Measurements from ENCODE around the gene HIVEP3.

Gene HIVEP3

GRCh38 chr1:41733021-41733420 lies 185.7 kb downstream of the HIVEP3 start:
- DNase-seq (ENCODE audit: low read depth), result no peak

GRCh38 chr1:41731516-41732030 lies 187.1 kb downstream of the HIVEP3 start:
- no peak for DNase-seq (ENCODE audit: low read depth)

GRCh38 chr1:41730806-41731205 lies 187.9 kb downstream of the HIVEP3 start:
- DNase-seq (ENCODE audit: low read depth), result no peak

GRCh38 chr1:41728403-41729202 lies 190.1 kb downstream of the HIVEP3 start:
- DNase-seq (ENCODE audit: low read depth), result no peak

GRCh38 chr1:41727749-41728115 lies 191.0 kb downstream of the HIVEP3 start:
- no peak for DNase-seq (ENCODE audit: low read depth)

GRCh38 chr1:41726899-41727748 lies 191.6 kb downstream of the HIVEP3 start:
- no peak for DNase-seq (ENCODE audit: low read depth)

- no peak for DNase-seq (ENCODE audit: low read depth)
These were observed 192.4 kb downstream of the HIVEP3 start for GRCh38 chr1:41726292-41726691.

GRCh38 chr1:41724926-41725325 lies 193.8 kb downstream of the HIVEP3 start:
- no peak for DNase-seq (ENCODE audit: low read depth)

- no peak for DNase-seq (ENCODE audit: low read depth)
These were observed 194.5 kb downstream of the HIVEP3 start for GRCh38 chr1:41724248-41724647.

GRCh38 chr1:41723786-41724185 lies 194.9 kb downstream of the HIVEP3 start:
- no peak for DNase-seq (ENCODE audit: low read depth)

- DNase-seq (ENCODE audit: low read depth), result no peak
These were observed 196.5 kb downstream of the HIVEP3 start for GRCh38 chr1:41722184-41722583.

- no peak for DNase-seq (ENCODE audit: low read depth)
These were observed 197.8 kb downstream of the HIVEP3 start for GRCh38 chr1:41720861-41721410.

- DNase-seq (ENCODE audit: low read depth), result no peak
These were observed 199.1 kb downstream of the HIVEP3 start for GRCh38 chr1:41719590-41719989.

GRCh38 chr1:41719128-41719527 lies 199.6 kb downstream of the HIVEP3 start:
- no peak for DNase-seq (ENCODE audit: low read depth)

- DNase-seq (ENCODE audit: low read depth), result no peak
These were observed 200.2 kb downstream of the HIVEP3 start for GRCh38 chr1:41718497-41718896.

GRCh38 chr1:41716188-41717130 lies 202.3 kb downstream of the HIVEP3 start:
- no peak for DNase-seq (ENCODE audit: low read depth)

GRCh38 chr1:41715441-41716095 lies 203.2 kb downstream of the HIVEP3 start:
- DNase-seq (ENCODE audit: low read depth), result no peak

- no peak for DNase-seq (ENCODE audit: low read depth)
These were observed 203.9 kb downstream of the HIVEP3 start for GRCh38 chr1:41714638-41715389.

GRCh38 chr1:41713557-41714327 lies 205.0 kb downstream of the HIVEP3 start:
- no peak for DNase-seq (ENCODE audit: low read depth)

- no peak for DNase-seq (ENCODE audit: low read depth)
These were observed 205.6 kb downstream of the HIVEP3 start for GRCh38 chr1:41713141-41713540.

Data from stimulated activated CD8-positive, alpha-beta memory T cell treated with anti-CD3 and anti-CD28 coated beads, Interleukin-15, amount 100 ng/mL, for 24 hours (primary cell).